Stimulated activated naive B cell treated with anti-CD40 and anti-IgM and Interleukin-4, amounts not matched to agents 10 μg/mL and 1 μg/mL and 100 μg/mL, for 72 hours (primary cell): ENCODE measurements around the gene ARMC9.

ENCODE experiments used
- ATAC-seq, 2 donors: fragments of 150-1000 bp; cut with Tn5 transposase; replicated peaks; 2 replicates each; pipeline ENCODE4 v1.10.0; 2021; ENCODE audit warnings: moderate library complexity in 1 of 2
- DNase-seq: peaks from one replicate; pipeline ENCODE4 v3.0.0; 2021
- H3K27ac Mint-ChIP-seq: one replicate; pipeline ENCODE4 v1.8.0; 2022; ENCODE audit warnings: mild to moderate bottlenecking, mixed read lengths
- H3K27me3 Mint-ChIP-seq, 2 donors: one replicate each; pipeline ENCODE4 v1.8.0; 2022; ENCODE audit warnings: mixed read lengths in 2 of 2
- H3K36me3 Mint-ChIP-seq, 2 donors: one replicate each; pipeline ENCODE4 v1.8.0; 2022; ENCODE audit warnings: mixed read lengths in 2 of 2, mild to moderate bottlenecking in 1 of 2
- H3K4me1 Mint-ChIP-seq, 2 donors: one replicate each; pipeline ENCODE4 v1.8.0; 2022; ENCODE audit warnings: mixed read lengths in 2 of 2, mild to moderate bottlenecking in 1 of 2
- H3K4me3 Mint-ChIP-seq, 2 donors: one replicate each; pipeline ENCODE4 v1.8.0; 2022; ENCODE audit warnings: mild to moderate bottlenecking in 2 of 2, mixed read lengths in 2 of 2, moderate library complexity in 1 of 2
- H3K9me3 Mint-ChIP-seq, 2 donors: one replicate each; pipeline ENCODE4 v1.8.0; 2022; ENCODE audit warnings: mixed read lengths in 2 of 2, mild to moderate bottlenecking in 1 of 2

ARMC9 gene

GRCh38 chr2:231323316-231323715 is 124.9 kb downstream of the ARMC9 start:
- Mint-ChIP-seq H3K4me1 (peaks cover 24 to 43% of the 10 kb centered on the region in 2 donors), H3K27ac (peak overlapping the region; percentile 7), H3K36me3 (peaks cover 10 to 17% of the 10 kb centered on the region in 2 donors), H3K9me3 (peaks cover 4 to 5% of the 10 kb centered on the region in 2 donors), H3K27me3 (no peaks in the 10 kb centered on the region), H3K4me3 (no peak overlapping the region)
- DNase-seq, result no peak
- ATAC-seq, result no peak

DNA sequence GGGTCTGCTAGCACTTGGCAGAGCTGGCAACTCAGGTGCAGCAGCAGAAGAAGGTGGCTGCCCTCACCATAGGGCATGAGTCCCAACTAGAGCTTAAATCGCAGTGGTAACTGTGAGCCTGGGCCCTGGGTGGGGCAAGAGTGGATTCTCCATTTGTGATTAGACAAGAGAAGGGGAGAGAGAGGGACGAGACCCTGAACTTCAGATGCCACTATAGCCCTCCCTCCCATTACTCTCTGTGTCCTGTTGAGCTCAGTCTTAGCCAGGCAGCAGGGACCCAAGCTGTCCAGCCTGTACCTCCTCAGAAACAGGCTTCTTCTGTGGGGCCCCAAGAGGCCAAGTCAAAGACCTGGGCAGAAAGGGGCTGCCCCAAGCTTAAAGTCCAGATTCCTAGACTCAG is 127.4 kb downstream of the ARMC9 start:
- no peak for ATAC-seq
- Mint-ChIP-seq H3K9me3 (no peaks in the 10 kb centered on the region), H3K27ac (no peak overlapping the region), H3K4me3 (no peak overlapping the region), H3K27me3 (no peaks in the 10 kb centered on the region), H3K4me1 (peaks cover 17 to 26% of the 10 kb centered on the region in 2 donors), H3K36me3 (peaks cover 2 to 11% of the 10 kb centered on the region in 2 donors)
- no peak for DNase-seq

- Mint-ChIP-seq H3K27me3 (no peaks in the 10 kb centered on the region), H3K36me3 (peaks cover 2 to 14% of the 10 kb centered on the region in 2 donors), H3K4me1 (peaks cover 14 to 20% of the 10 kb centered on the region in 2 donors), H3K27ac (no peak overlapping the region), H3K9me3 (no peaks in the 10 kb centered on the region), H3K4me3 (no peak overlapping the region)
- no peak for DNase-seq
- ATAC-seq, result no peak
Observed at GRCh38 chr2:231326404-231326803, 128.0 kb downstream of the ARMC9 start.

- DNase-seq, result no peak
- ATAC-seq, result no peak
- Mint-ChIP-seq H3K27me3 (no peaks in the 10 kb centered on the region), H3K4me3 (no peak overlapping the region), H3K9me3 (no peaks in the 10 kb centered on the region), H3K36me3 (peaks cover 17 to 26% of the 10 kb centered on the region in 2 donors), H3K27ac (no peak overlapping the region), H3K4me1 (no peaks in the 10 kb centered on the region)
Observed at GRCh38 chr2:231330311-231330710, 131.9 kb downstream of the ARMC9 start.

DNA sequence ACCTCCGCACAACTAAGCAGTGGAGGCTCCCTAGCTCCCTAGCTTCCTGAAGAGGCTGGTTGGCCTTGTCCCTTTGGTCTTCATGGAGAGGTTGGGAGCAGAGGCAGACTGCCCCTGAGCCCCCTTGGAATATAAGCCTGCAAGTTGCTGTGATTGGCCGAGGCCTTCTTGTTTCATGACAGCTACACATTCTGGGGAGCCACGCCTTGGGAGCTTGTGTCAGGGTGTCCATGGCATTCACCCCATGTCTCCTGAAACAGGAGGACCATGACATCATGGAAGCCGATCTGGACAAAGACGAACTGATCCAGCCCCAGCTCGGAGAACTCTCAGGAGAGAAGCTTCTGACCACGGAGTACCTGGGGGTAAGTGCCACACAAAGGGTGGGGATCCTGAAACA is 133.1 kb downstream of the ARMC9 start:
- no peaks in the 10 kb centered on the region for H3K4me1 Mint-ChIP-seq
- H3K27ac Mint-ChIP-seq, result no peak overlapping the region
- DNase-seq, result no peak
- no peaks in the 10 kb centered on the region for H3K27me3 Mint-ChIP-seq
- no peak for ATAC-seq
- no peak overlapping the region for H3K4me3 Mint-ChIP-seq
- no peaks in the 10 kb centered on the region for H3K9me3 Mint-ChIP-seq
- peaks cover 15 to 26% of the 10 kb centered on the region in 2 donors for H3K36me3 Mint-ChIP-seq

- H3K27ac Mint-ChIP-seq, result no peak overlapping the region
- ATAC-seq, result no peak
- no peaks in the 10 kb centered on the region for H3K27me3 Mint-ChIP-seq
- no peak overlapping the region for H3K4me3 Mint-ChIP-seq
- no peaks in the 10 kb centered on the region for H3K9me3 Mint-ChIP-seq
- no peaks in the 10 kb centered on the region for H3K4me1 Mint-ChIP-seq
- no peak for DNase-seq
- peaks cover 15 to 26% of the 10 kb centered on the region in 2 donors for H3K36me3 Mint-ChIP-seq
Observed at GRCh38 chr2:231332388-231332787, 134.0 kb downstream of the ARMC9 start.

GRCh38 chr2:231332872-231333500 is 134.6 kb downstream of the ARMC9 start:
- H3K36me3 Mint-ChIP-seq, result peaks cover 15 to 26% of the 10 kb centered on the region in 2 donors
- H3K9me3 Mint-ChIP-seq, result no peaks in the 10 kb centered on the region
- no peak overlapping the region for H3K4me3 Mint-ChIP-seq
- no peak for DNase-seq
- ATAC-seq, result no peak
- no peak overlapping the region for H3K27ac Mint-ChIP-seq
- no peaks in the 10 kb centered on the region for H3K4me1 Mint-ChIP-seq
- no peaks in the 10 kb centered on the region for H3K27me3 Mint-ChIP-seq

- Mint-ChIP-seq H3K36me3 (peaks cover 15 to 26% of the 10 kb centered on the region in 2 donors), H3K4me1 (no peaks in the 10 kb centered on the region), H3K27ac (no peak overlapping the region), H3K9me3 (no peaks in the 10 kb centered on the region), H3K4me3 (no peak overlapping the region), H3K27me3 (no peaks in the 10 kb centered on the region)
- ATAC-seq, result no peak
- DNase-seq, result no peak
Observed at GRCh38 chr2:231334179-231334930, 135.9 kb downstream of the ARMC9 start.

DNA sequence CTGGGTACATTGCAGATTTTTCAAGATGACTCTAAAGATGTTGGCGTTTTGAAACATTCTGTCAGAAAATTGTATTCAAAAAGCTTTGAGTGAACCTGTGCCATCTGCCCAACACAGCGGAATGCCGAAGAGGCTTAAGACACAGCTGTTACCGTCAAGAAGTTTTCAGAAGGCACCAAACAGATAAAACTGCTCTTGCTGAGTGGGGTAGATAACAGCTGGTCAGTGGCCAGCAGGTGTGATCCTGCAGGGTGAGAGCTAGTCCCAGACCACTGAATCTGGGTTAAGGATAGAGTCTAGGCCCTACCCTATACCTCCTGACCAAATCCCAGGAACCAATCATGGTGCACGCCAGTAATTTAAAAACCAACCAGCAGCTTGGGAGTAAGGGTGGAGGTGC is 136.6 kb downstream of the ARMC9 start:
- Mint-ChIP-seq H3K36me3 (peaks cover 15 to 27% of the 10 kb centered on the region in 2 donors), H3K9me3 (no peaks in the 10 kb centered on the region), H3K4me1 (no peaks in the 10 kb centered on the region), H3K4me3 (no peak overlapping the region), H3K27me3 (no peaks in the 10 kb centered on the region), H3K27ac (no peak overlapping the region)
- ATAC-seq, result no peak
- DNase-seq, result no peak

- Mint-ChIP-seq H3K4me1 (no peaks in the 10 kb centered on the region), H3K36me3 (peaks cover 15 to 27% of the 10 kb centered on the region in 2 donors), H3K4me3 (no peak overlapping the region), H3K9me3 (no peaks in the 10 kb centered on the region), H3K27me3 (no peaks in the 10 kb centered on the region), H3K27ac (no peak overlapping the region)
- ATAC-seq (no peak), DNase-seq (no peak)
Observed at GRCh38 chr2:231335591-231335990, 137.2 kb downstream of the ARMC9 start.

DNA sequence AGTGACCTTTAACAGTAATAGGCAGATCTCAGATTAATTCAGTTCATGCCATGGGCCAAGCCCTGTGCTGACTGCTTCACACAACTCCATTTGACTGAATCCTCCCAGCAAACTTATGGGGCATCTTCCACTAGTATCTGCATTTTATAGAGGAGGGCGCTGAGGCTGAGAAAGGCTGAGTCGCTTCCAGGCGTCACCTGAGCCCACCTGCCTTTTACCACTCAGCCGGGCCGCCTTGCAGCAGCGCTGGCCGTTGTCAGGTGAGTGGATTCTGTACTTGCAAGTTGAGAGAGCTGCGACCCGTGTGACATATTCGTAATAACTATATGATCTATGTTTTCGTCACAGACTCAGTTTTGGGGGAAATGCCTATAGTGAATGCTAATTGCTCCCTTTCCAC is 137.8 kb downstream of the ARMC9 start:
- ATAC-seq, result no peak
- Mint-ChIP-seq H3K27me3 (no peaks in the 10 kb centered on the region), H3K36me3 (peaks cover 15 to 24% of the 10 kb centered on the region in 2 donors), H3K9me3 (no peaks in the 10 kb centered on the region), H3K4me1 (no peaks in the 10 kb centered on the region), H3K4me3 (no peak overlapping the region), H3K27ac (no peak overlapping the region)
- no peak for DNase-seq

DNA sequence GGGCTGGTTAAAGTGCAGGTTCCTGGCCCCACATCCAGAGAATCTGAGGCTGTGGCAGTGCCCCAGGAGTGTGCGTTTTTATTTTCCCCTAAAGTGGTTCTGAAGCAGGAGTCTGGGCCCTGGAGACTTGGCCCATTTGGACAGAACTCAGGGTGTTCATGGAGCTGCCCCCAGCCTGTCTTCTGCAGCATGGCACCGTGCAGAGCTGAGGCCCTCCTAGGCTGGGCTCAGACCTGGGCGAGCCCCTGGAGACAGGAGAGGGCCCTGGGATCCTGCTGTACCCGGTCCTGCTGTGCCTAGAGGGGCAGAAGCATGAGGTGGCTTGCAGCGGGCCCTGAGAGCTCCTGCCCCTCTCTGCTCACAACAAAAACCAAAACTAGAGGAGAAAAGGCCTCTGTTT is 138.3 kb downstream of the ARMC9 start:
- H3K36me3 Mint-ChIP-seq, result peaks cover 15 to 24% of the 10 kb centered on the region in 2 donors

DNA sequence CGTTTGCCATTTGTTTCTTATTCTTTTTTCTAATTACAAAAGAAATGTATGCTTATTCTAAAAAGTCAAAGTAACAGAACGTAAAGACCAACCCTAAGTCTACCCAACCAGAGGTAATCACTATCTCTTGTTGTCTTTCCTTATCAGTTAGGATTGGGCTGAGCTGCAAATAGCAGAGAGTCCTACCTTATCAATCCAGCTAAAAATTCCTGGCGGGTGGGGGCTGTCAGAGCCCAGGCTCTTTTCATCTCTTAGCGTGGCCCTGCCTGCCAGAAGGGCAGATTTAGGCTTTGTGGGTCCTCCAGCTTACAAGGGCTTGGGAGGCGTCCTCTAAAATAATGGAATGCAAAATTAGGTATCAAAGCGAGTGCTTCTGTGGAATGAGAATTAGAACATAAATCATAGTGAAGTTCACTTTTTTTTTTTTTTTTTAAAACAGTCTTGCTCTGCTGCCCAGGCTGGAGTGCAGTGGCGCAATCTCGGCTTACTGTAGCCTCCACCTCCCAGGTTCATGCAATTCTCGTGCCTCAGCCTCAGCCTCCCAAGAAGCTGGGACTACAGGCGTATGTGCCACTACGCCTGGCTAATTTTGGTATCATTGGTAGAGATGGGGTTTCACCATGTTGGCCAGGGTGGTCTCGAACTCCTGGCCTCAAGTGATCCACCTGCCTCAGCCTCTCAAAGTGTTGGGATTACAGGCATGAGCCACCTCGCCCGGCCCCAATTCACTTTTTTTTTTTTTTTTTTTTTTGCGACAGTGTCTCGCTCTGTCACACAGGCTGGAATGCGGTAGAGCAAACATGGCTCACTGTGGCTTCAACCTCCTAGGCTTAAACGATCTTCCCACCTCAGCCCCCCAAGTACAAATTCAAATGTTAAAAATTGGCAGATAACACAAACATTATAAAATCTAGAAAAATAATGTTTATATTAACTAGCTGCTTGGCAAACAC is 139.7 kb downstream of the ARMC9 start:
- DNase-seq (no peak), ATAC-seq (no peak)
- Mint-ChIP-seq H3K36me3 (peaks cover 5 to 12% of the 10 kb centered on the region in 2 donors), H3K27ac (no peak overlapping the region), H3K4me3 (no peak overlapping the region), H3K27me3 (no peaks in the 10 kb centered on the region), H3K9me3 (no peaks in the 10 kb centered on the region), H3K4me1 (no peaks in the 10 kb centered on the region)

More for the DNA sequence above, 138.3 kb downstream of the ARMC9 start:
- H3K27me3 Mint-ChIP-seq, result no peaks in the 10 kb centered on the region
- no peak for ATAC-seq
- DNase-seq, result no peak
- no peak overlapping the region for H3K4me3 Mint-ChIP-seq
- no peaks in the 10 kb centered on the region for H3K4me1 Mint-ChIP-seq
- no peak overlapping the region for H3K27ac Mint-ChIP-seq
- no peaks in the 10 kb centered on the region for H3K9me3 Mint-ChIP-seq

GRCh38 chr2:231339316-231339715 is 140.9 kb downstream of the ARMC9 start:
- Mint-ChIP-seq H3K9me3 (no peaks in the 10 kb centered on the region), H3K27ac (no peak overlapping the region), H3K27me3 (no peaks in the 10 kb centered on the region), H3K36me3 (peaks cover 0 to 8% of the 10 kb centered on the region in 2 donors), H3K4me3 (no peak overlapping the region), H3K4me1 (no peaks in the 10 kb centered on the region)
- DNase-seq, result no peak
- no peak for ATAC-seq
